ENCODE results near the gene PLEKHA8. TPM values are rescaled to one million over a fixed set of nuclear protein-coding genes. Genes with fewer than 3 reads are reported as not detected.

The PLEKHA8 gene
- total and polyA plus RNA-seq, 2 of the 8 experiments (the other 6 are each of a cell fraction or from before 2014, with no cell fraction given): 10.7 to 44.0 TPM

- TF ChIP-seq MAX (IDR thresholded peaks at IDR 0.05): peak; percentile 55; the same call in 1 of the 2 replicates
- peak in 1 of 2 experiments; percentile 84; a peak in 1 of 4 replicates for TF ChIP-seq HDAC2 (IDR thresholded peaks at IDR 0.05; ENCODE audit: borderline replicate concordance in 1 of 2, low read depth in 2 of 2, low read length in 2 of 2)
- TF ChIP-seq SP1 (IDR thresholded peaks at IDR 0.05; ENCODE audit: low read depth, low read length): 0 out of 2 replicates have a peak, but pooled peaks have one; percentile 32
- 0 out of 2 replicates have a peak, but pooled peaks have one; percentile 15 for TF ChIP-seq POU5F1 (IDR thresholded peaks at IDR 0.05; ENCODE audit: low read depth, low read length)
Observed at GRCh38 chr7:30168835-30169573, 140.8 kb downstream of the PLEKHA8 start (continued).
